ENCODE results near the gene HIVEP3. TPM values are rescaled to one million over a fixed set of nuclear protein-coding genes. Genes with fewer than 3 reads are reported as not detected.

The HIVEP3 gene
- total RNA-seq, 5 donors from 2014 or later (not counting 1 experiment from before 2014, with no cell fraction given) = 7.0 to 15.3 (median 8.8) TPM

DNA sequence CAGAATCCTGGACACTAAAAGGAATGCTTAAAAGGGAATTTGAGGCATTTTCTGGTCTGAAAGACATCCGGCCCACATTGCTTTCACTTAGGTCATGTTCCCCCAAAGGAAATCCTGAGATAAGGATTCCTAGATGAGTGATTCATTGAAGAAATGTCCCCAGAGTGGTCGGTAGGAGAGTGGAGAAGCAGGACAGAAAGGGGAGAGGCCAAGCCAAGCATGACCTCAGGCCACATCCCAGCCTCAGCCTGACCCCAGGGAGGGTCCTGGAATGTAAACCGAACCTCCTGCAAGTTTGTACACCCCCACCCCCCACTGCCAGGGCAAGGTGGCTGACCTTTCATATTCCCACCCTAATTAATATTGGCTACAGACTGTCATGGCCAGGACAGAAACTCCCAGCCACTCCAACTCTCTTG is 16.6 kb downstream of the HIVEP3 start:
- no peaks in the 10 kb centered on the region for H3K27me3 Mint-ChIP-seq
- Histone ChIP-seq H3K4me1 (ENCODE audit: control insufficient read depth in 1 of 2, extremely low read depth in 1 of 2, insufficient read depth in 2 of 2, low read length in 2 of 2) (peaks cover 39 to 75% of the 10 kb centered on the region in 2 experiments), H3K27me3 (replicated peaks in 1 of 2; ENCODE audit: control insufficient read depth in 2 of 2, extremely low read depth in 1 of 2, insufficient read depth in 2 of 2, low read length in 1 of 2) (no peaks in the 10 kb centered on the region), H3K36me3 (ENCODE audit: control insufficient read depth in 2 of 2, extremely low read depth in 1 of 2, insufficient read depth in 1 of 2, low read length in 1 of 2) (no peaks in the 10 kb centered on the region), H3K27ac (ENCODE audit: low read length) (peak overlapping the region; percentile 67), H3K4me3 (ENCODE audit: control insufficient read depth in 1 of 2, extremely low read depth in 1 of 2, low read length in 1 of 2) (no peak overlapping the region), H3K9me3 (no peaks in the 10 kb centered on the region)
- peak overlapping the region; percentile 82 to 88 for H3K27ac Mint-ChIP-seq
- CTCF ChIA-PET = interaction anchor here in 1 of 2 donors (1.3 kb wide), 1 partner anchor 18 kb away, joined by 3 read pairs; no protein-coding TSS in a partner anchor
- DNase-seq (no peak), ATAC-seq (replicated peaks in 1 of 4) (no peak)
- POLR2A ChIA-PET = interaction anchor here in 1 of 2 donors (0.6 kb wide), 1 partner anchor 1489 kb away, joined by 7 read pairs; no protein-coding TSS in a partner anchor
- H3K9me3 Mint-ChIP-seq = no peaks in the 10 kb centered on the region
- peak overlapping the region; percentile 17 to 64 (median 41) for H3K4me3 Mint-ChIP-seq
- H3K36me3 Mint-ChIP-seq = peaks cover 3% of the 10 kb centered on the region
- H3K4me1 Mint-ChIP-seq = peaks cover 74 to 85% (median 84%) of the 10 kb centered on the region in 3 donors
- 100% methylated on average over 2 of the region's 3 CpGs for WGBS (ENCODE audit: insufficient coverage)

DNA sequence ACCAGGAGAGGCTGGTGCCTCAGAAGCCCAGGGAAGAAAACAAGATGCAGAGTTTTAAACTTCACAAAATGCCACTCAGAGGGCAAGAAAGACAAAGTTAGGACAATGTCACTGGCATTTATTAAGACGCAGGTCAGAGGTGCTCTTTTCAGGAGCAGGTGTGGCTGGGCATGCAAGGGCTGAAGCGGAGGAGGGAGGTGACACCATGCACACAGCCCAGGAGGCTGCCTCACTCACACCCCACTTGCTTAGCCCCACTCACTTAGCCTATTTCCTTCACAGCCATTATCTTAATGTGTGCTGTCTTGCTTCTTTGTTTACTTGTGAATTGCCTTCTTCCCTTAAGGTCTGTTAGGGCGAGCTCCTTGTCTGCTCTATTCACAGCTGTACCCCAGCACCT is 17.2 kb downstream of the HIVEP3 start:
- Mint-ChIP-seq H3K27me3 (no peaks in the 10 kb centered on the region), H3K36me3 (peaks cover 3% of the 10 kb centered on the region), H3K27ac (peak overlapping the region; percentile 82 to 88), H3K4me1 (peaks cover 79 to 85% (median 84%) of the 10 kb centered on the region in 3 donors), H3K4me3 (peak overlapping the region in 1 of 3 donors; percentile 64), H3K9me3 (no peaks in the 10 kb centered on the region)
- Histone ChIP-seq H3K4me1 (ENCODE audit: control insufficient read depth in 1 of 2, extremely low read depth in 1 of 2, insufficient read depth in 2 of 2, low read length in 2 of 2) (peaks cover 44 to 78% of the 10 kb centered on the region in 2 experiments), H3K9me3 (no peaks in the 10 kb centered on the region), H3K36me3 (ENCODE audit: control insufficient read depth in 2 of 2, extremely low read depth in 1 of 2, insufficient read depth in 1 of 2, low read length in 1 of 2) (no peaks in the 10 kb centered on the region), H3K27me3 (replicated peaks in 1 of 2; ENCODE audit: control insufficient read depth in 2 of 2, extremely low read depth in 1 of 2, insufficient read depth in 2 of 2, low read length in 1 of 2) (no peaks in the 10 kb centered on the region), H3K27ac (ENCODE audit: low read length) (peak overlapping the region; percentile 67), H3K4me3 (ENCODE audit: control insufficient read depth in 1 of 2, extremely low read depth in 1 of 2, low read length in 1 of 2) (no peak overlapping the region)
- no CpG with 5 or more reads among the region's 3 CpGs for WGBS (ENCODE audit: insufficient coverage)
- CTCF ChIA-PET = no interaction called here
- DNase-seq = no peak
- ATAC-seq (replicated peaks in 1 of 4) = no peak
- POLR2A ChIA-PET = no interaction called here

DNA sequence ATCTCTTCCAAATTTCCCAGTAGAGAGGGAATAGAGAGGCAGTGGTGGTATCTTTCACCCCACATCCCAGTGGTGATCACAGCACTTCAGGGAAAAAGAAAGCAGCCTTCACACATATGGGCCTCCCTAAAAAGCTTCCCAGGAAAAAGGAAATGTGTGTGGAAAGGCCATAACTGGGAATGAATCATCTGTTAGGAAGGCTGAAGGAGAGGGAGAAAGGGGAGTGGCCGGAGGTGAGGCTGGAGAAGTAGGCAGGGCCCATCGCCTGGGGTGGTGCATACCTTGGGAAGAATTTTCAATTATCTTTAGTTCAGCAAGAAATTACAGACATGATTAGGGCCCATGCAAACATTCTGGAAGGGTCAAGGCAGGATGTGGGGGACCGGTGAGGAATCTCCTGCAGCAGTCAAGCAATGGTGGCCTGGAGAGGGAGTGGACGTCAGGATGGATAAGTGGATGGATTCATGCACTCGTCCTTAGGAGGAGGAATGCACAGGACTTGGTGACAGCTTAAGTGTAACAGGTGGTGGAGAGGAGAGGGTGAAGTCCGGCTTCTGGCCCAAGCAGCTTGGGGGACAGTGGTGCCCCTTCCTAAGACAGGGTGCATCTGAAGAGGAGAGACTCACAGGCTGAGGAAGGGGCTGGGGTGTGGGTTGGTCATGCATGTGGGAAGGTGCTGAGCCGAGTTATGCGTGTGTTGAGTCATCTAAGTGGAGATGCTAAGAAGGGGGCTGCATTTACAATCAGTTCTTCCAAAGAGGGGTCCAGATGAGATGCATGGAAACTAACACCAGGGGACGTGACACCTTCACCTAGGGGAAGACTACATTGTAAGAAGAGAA is 17.9 kb downstream of the HIVEP3 start:
- H3K27me3 Mint-ChIP-seq = no peaks in the 10 kb centered on the region
- Histone ChIP-seq H3K27me3 (replicated peaks in 1 of 2; ENCODE audit: control insufficient read depth in 2 of 2, extremely low read depth in 1 of 2, insufficient read depth in 2 of 2, low read length in 1 of 2) (no peaks in the 10 kb centered on the region), H3K27ac (ENCODE audit: low read length) (peak overlapping the region; percentile 75), H3K9me3 (no peaks in the 10 kb centered on the region), H3K36me3 (ENCODE audit: control insufficient read depth in 2 of 2, extremely low read depth in 1 of 2, insufficient read depth in 1 of 2, low read length in 1 of 2) (no peaks in the 10 kb centered on the region), H3K4me1 (ENCODE audit: control insufficient read depth in 1 of 2, extremely low read depth in 1 of 2, insufficient read depth in 2 of 2, low read length in 2 of 2) (peaks cover 44 to 83% of the 10 kb centered on the region in 2 experiments), H3K4me3 (ENCODE audit: control insufficient read depth in 1 of 2, extremely low read depth in 1 of 2, low read length in 1 of 2) (no peak overlapping the region)
- H3K36me3 Mint-ChIP-seq = peaks cover 3% of the 10 kb centered on the region
- H3K4me3 Mint-ChIP-seq = peak overlapping the region in 1 of 3 donors; percentile 64
- DNase-seq (no peak), ATAC-seq (replicated peaks in 1 of 4) (no peak)
- ChIA-PET CTCF (interaction anchor here (0.6 to 2.9 kb wide), 2 partner anchors 8 to 19 kb away, joined by 3 to 9 read pairs; no protein-coding TSS in a partner anchor), POLR2A (no interaction called here)
- 84% methylated on average over 8 of the region's 9 CpGs for WGBS (ENCODE audit: insufficient coverage)
- H3K9me3 Mint-ChIP-seq = no peaks in the 10 kb centered on the region
- H3K27ac Mint-ChIP-seq = peak overlapping the region; percentile 82 to 88
- H3K4me1 Mint-ChIP-seq = peaks cover 81 to 85% (median 85%) of the 10 kb centered on the region in 3 donors

DNA sequence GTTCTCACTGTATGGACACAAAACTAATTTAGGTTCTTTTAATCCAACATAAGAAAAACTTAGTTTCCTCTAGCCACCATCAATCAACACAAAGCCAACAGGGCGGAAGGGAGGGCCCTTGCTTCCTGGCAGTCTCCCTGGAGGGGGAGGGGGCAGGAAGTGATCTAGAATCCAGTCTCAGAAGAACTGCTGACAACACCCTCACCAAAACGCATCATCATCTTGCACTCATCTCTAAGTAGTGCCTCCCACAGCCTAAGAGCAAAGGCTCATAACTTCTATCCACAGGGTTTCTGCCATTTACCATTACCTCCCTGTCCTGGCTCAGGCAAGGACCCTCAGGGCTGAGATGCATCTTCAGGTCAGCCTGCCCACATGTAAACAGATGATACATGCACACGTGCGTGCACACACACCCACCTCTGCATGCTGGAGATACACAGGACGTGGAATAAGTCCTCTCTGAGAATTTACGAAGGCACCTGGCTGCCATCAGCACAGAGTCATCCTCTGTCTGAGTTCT is 20.5 kb downstream of the HIVEP3 start:
- DNase-seq = peak; percentile 55 to 92 (median 85)
- ChIA-PET CTCF (interaction anchor here in 1 of 2 donors (1.0 to 2.9 kb wide), 3 partner anchors 15 to 325 kb away, joined by 3 to 9 read pairs (median 4); no protein-coding TSS in a partner anchor), POLR2A (no interaction called here)
- Histone ChIP-seq H3K27me3 (replicated peaks in 1 of 2; ENCODE audit: control insufficient read depth in 2 of 2, extremely low read depth in 1 of 2, insufficient read depth in 2 of 2, low read length in 1 of 2) (no peaks in the 10 kb centered on the region), H3K9me3 (no peaks in the 10 kb centered on the region), H3K36me3 (ENCODE audit: control insufficient read depth in 2 of 2, extremely low read depth in 1 of 2, insufficient read depth in 1 of 2, low read length in 1 of 2) (no peaks in the 10 kb centered on the region), H3K4me1 (ENCODE audit: control insufficient read depth in 1 of 2, extremely low read depth in 1 of 2, insufficient read depth in 2 of 2, low read length in 2 of 2) (peaks cover 43 to 82% of the 10 kb centered on the region in 2 experiments), H3K4me3 (ENCODE audit: control insufficient read depth in 1 of 2, extremely low read depth in 1 of 2, low read length in 1 of 2) (peak overlapping the region; percentile 1 to 42), H3K27ac (ENCODE audit: low read length) (peak overlapping the region; percentile 75)
- Mint-ChIP-seq H3K27me3 (no peaks in the 10 kb centered on the region), H3K9me3 (no peaks in the 10 kb centered on the region), H3K36me3 (no peaks in the 10 kb centered on the region), H3K27ac (peak overlapping the region; percentile 94 to 98), H3K4me1 (peaks cover 84 to 90% (median 86%) of the 10 kb centered on the region in 3 donors), H3K4me3 (peak overlapping the region; percentile 56 to 75 (median 67))
- peak; percentile 91 to 98 (median 97) for ATAC-seq (replicated peaks in 1 of 4)
- 0% methylated on average over 3 of the region's 6 CpGs for WGBS (ENCODE audit: insufficient coverage)

DNA sequence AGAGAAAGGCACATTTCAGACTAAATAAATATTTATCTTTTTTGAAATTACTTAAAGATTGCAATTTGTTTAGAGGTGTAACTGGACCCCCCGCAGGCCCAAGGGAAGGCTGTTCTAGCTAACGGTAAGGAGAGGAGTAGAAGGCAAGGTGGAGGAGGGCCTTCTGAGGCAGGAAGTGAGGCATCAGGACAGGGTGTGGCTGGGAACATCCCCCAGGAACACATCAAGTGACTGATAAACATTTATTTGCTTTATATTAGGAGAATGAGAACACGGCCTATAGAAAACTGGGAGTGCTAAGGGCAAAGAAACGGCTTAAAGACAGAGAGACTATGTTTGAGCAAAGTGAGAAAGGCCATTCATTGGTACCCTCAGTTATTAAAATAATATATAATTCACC is 23.2 kb downstream of the HIVEP3 start:
- Mint-ChIP-seq H3K36me3 (no peaks in the 10 kb centered on the region), H3K4me3 (peak overlapping the region in 1 of 3 donors; percentile 39), H3K9me3 (no peaks in the 10 kb centered on the region), H3K27ac (peak overlapping the region; percentile 37 to 77), H3K27me3 (no peaks in the 10 kb centered on the region), H3K4me1 (peaks cover 82 to 88% (median 84%) of the 10 kb centered on the region in 3 donors)
- ChIA-PET POLR2A (no interaction called here), CTCF (interaction anchor here in 1 of 2 donors (1.0 kb wide), 1 partner anchor 24 kb away, joined by 3 read pairs; the partner anchor contains the start of gene HIVEP3)
- H3K36me3 ChIP-seq (ENCODE audit: control insufficient read depth in 2 of 2, extremely low read depth in 1 of 2, insufficient read depth in 1 of 2, low read length in 1 of 2) = no peaks in the 10 kb centered on the region
- WGBS (ENCODE audit: insufficient coverage) = 100% methylated on average over 2 of the region's 4 CpGs
- H3K4me3 ChIP-seq (ENCODE audit: control insufficient read depth in 1 of 2, extremely low read depth in 1 of 2, low read length in 1 of 2) = no peak overlapping the region
- no peaks in the 10 kb centered on the region for H3K9me3 ChIP-seq
- H3K4me1 ChIP-seq (ENCODE audit: control insufficient read depth in 1 of 2, extremely low read depth in 1 of 2, insufficient read depth in 2 of 2, low read length in 2 of 2) = peaks cover 49 to 84% of the 10 kb centered on the region in 2 experiments
- H3K27ac ChIP-seq (ENCODE audit: low read length) = peak overlapping the region; percentile 40
- DNase-seq (no peak), ATAC-seq (replicated peaks in 1 of 4) (no peak)
- no peaks in the 10 kb centered on the region for H3K27me3 ChIP-seq (replicated peaks in 1 of 2; ENCODE audit: control insufficient read depth in 2 of 2, extremely low read depth in 1 of 2, insufficient read depth in 2 of 2, low read length in 1 of 2)

DNA sequence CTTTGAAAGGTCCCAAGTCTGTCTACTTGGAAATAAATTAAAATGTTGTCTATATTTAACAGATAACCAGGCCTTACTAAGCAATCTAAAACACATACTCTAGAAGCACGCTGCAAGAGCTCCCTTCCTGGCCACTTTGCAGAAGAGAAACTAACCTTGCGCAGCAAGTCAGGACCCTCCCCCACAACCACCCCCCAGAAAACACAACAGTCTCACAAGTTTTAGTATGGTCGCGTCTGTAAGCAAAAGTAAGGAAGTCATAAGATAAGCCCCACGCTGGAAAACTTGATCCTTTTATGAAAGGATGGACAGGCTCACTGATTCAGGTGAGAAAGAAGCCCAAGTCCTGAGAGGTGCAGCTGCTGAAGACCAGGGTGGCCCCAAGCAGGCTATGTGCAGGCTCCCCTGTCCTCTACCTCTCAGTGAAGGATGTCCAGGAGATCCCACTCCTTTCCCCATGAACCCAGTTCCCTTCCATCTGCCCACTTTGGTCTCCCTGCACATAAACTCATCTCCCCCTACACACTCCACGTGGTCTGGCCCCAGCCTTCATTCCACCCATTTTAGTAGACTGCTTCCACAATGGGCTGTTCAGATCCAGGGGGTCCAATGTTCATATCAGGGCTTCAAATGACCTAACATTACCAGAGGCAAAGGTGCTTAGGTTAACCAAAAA is 23.8 kb downstream of the HIVEP3 start:
- peaks cover 46 to 84% of the 10 kb centered on the region in 2 experiments for H3K4me1 ChIP-seq (ENCODE audit: control insufficient read depth in 1 of 2, extremely low read depth in 1 of 2, insufficient read depth in 2 of 2, low read length in 2 of 2)
- no peak overlapping the region for H3K4me3 ChIP-seq (ENCODE audit: control insufficient read depth in 1 of 2, extremely low read depth in 1 of 2, low read length in 1 of 2)
- H3K27ac Mint-ChIP-seq = peak overlapping the region; percentile 77 to 78
- no peaks in the 10 kb centered on the region for H3K9me3 ChIP-seq
- CTCF ChIA-PET = no interaction called here
- 93% methylated on average over 2 of the region's 6 CpGs for WGBS (ENCODE audit: insufficient coverage)
- ATAC-seq (replicated peaks in 1 of 4) (no peak), DNase-seq (no peak)
- H3K36me3 Mint-ChIP-seq = no peaks in the 10 kb centered on the region
- H3K27ac ChIP-seq (ENCODE audit: low read length) = peak overlapping the region; percentile 40
- H3K27me3 ChIP-seq (replicated peaks in 1 of 2; ENCODE audit: control insufficient read depth in 2 of 2, extremely low read depth in 1 of 2, insufficient read depth in 2 of 2, low read length in 1 of 2) = no peaks in the 10 kb centered on the region
- H3K36me3 ChIP-seq (ENCODE audit: control insufficient read depth in 2 of 2, extremely low read depth in 1 of 2, insufficient read depth in 1 of 2, low read length in 1 of 2) = no peaks in the 10 kb centered on the region
- no peaks in the 10 kb centered on the region for H3K27me3 Mint-ChIP-seq
- no peaks in the 10 kb centered on the region for H3K9me3 Mint-ChIP-seq
- POLR2A ChIA-PET = no interaction called here
- peak overlapping the region in 1 of 3 donors; percentile 39 for H3K4me3 Mint-ChIP-seq
- H3K4me1 Mint-ChIP-seq = peaks cover 83 to 88% (median 85%) of the 10 kb centered on the region in 3 donors

Measured in T-cell (primary cell).